HEK293T (cell line): ENCODE measurements around the gene ADH1C.

Experiments
- CTBP1 ChIP-seq: fragments of 450-650 bp; IDR thresholded peaks from 2 replicates; pipeline ENCODE4 v1.6.1; 2016; ENCODE audit warnings: borderline replicate concordance
- ELF4 ChIP-seq: fragments of 450-650 bp; IDR thresholded peaks from 2 replicates; pipeline ENCODE4 v1.6.1; 2017; ENCODE audit warnings: antibody characterized with exemption
- FOXA1 ChIP-seq: fragments of 450-650 bp; IDR thresholded peaks from 2 replicates; pipeline ENCODE4 v1.6.1; 2016; ENCODE audit warnings: mild to moderate bottlenecking
- FOXK2 ChIP-seq: fragments of 450-650 bp; IDR thresholded peaks from 2 replicates; pipeline ENCODE4 v1.6.1; 2016; ENCODE audit warnings: mild to moderate bottlenecking
- HDGF ChIP-seq: fragments of 450-650 bp; IDR thresholded peaks from 2 replicates; pipeline ENCODE4 v1.6.1; 2017; ENCODE audit warnings: antibody characterized with exemption, borderline replicate concordance
- PKNOX1 ChIP-seq: fragments of 450-650 bp; IDR thresholded peaks from 2 replicates; pipeline ENCODE4 v1.6.1; 2016
- SP1 ChIP-seq: fragments of 450-650 bp; IDR thresholded peaks from 2 replicates; pipeline ENCODE4 v1.6.1; 2017
- ZNF384 ChIP-seq: fragments of 450-650 bp; IDR thresholded peaks from 2 replicates; pipeline ENCODE4 v1.6.1; 2016

GRCh38 chr4:99336553-99336952 is 16.0 kb downstream of the ADH1C start:
- TF ChIP-seq FOXA1 (no peak), ELF4 (no peak), ZNF384 (no peak), HDGF (no peak), CTBP1 (no peak), SP1 (no peak), PKNOX1 (no peak), FOXK2 (no peak)
